K562 (cell line): ENCODE results near the gene E2F2. TPM values are rescaled to one million over a fixed set of nuclear protein-coding genes. Genes with fewer than 3 reads are reported as not detected.

Experiments used
- BACH1 ChIP-seq: fragments of 200-800 bp; sonication (Bioruptor generic); IDR thresholded peaks from 2 replicates; pipeline ENCODE4 v1.6.1; 2016; ENCODE audit warnings: missing genetic modification characterization, missing compliant biosample characterization
- BHLHE40 ChIP-seq: IDR thresholded peaks from 2 replicates; pipeline ENCODE4 v1.6.1; 2011; ENCODE audit warnings: low read length, improper control_type of control experiment
- CEBPB ChIP-seq: fragments of 450-650 bp; IDR thresholded peaks from 2 replicates; pipeline ENCODE4 v1.6.1; 2016; ENCODE audit warnings: missing genetic modification characterization, missing compliant biosample characterization
- CXXC5 ChIP-seq: fragments of 250-450 bp; sonication (Bioruptor Pico); IDR thresholded peaks from 2 replicates; pipeline ENCODE4 v1.8.0; 2022; ENCODE audit warnings: inconsistent platforms, mild to moderate bottlenecking, moderate library complexity
- DMBX1 ChIP-seq: fragments of 250-450 bp; sonication (Bioruptor Pico); IDR thresholded peaks from 2 replicates; pipeline ENCODE4 v1.8.0; 2022; ENCODE audit warnings: inconsistent platforms, mild to moderate bottlenecking, moderate library complexity, borderline replicate concordance
- EP300 ChIP-seq: IDR thresholded peaks from 2 replicates; pipeline ENCODE4 v1.6.1; 2012; ENCODE audit warnings: low read length, improper control_type of control experiment
- EZH2 ChIP-seq: IDR thresholded peaks from 2 replicates; pipeline ENCODE4 v1.6.1; 2012; ENCODE audit warnings: low read depth, mild to moderate bottlenecking, inconsistent platforms, low read length, borderline replicate concordance
- GTF2E2 ChIP-seq: fragments of 200-800 bp; sonication (Bioruptor generic); IDR thresholded peaks from 2 replicates; pipeline ENCODE4 v1.6.1; 2016; ENCODE audit warnings: missing genetic modification characterization, missing compliant biosample characterization
- HINFP ChIP-seq: fragments of 450-650 bp; conservative IDR thresholded peaks from 2 replicates; pipeline ENCODE4 v1.6.1; 2016; ENCODE audit warnings: missing genetic modification characterization, low read depth, mild to moderate bottlenecking, control low read depth, missing compliant biosample characterization
- HNRNPL ChIP-seq: fragments of 200-400 bp; formaldehyde crosslinking; IDR thresholded peaks from 2 replicates; pipeline ENCODE4 v1.6.1; 2017; ENCODE audit warnings: low read depth, mild to moderate bottlenecking, low read length
- JUND ChIP-seq, 2 experiments: IDR thresholded peaks; 2 replicates in 1 of 2; 3 replicates in 1 of 2; pipeline ENCODE4 v1.6.1; 2011; ENCODE audit warnings: borderline replicate concordance in 2 of 2, low read depth in 2 of 2, low read length in 2 of 2, improper control_type of control experiment in 1 of 2, missing biosample characterization in 1 of 2, missing genetic modification characterization in 1 of 2, missing genetic modification reagents in 1 of 2
- MCM3 ChIP-seq: fragments of 450-650 bp; IDR thresholded peaks from 2 replicates; pipeline ENCODE4 v1.6.1; 2016
- MTA3 ChIP-seq: fragments of 450-650 bp; formaldehyde crosslinking; IDR thresholded peaks from 2 replicates; pipeline ENCODE4 v1.6.1; 2017; ENCODE audit warnings: mild to moderate bottlenecking, borderline replicate concordance
- NR4A1 ChIP-seq, 2 experiments: fragments of 250-450 bp in 1 of 2; fragments of 450-650 bp in 1 of 2; sonication (Bioruptor Pico) in 1 of 2; IDR thresholded peaks; 2 replicates each; pipeline versions ENCODE4 v1.4.0 to v1.6.1; 2016 to 2020; ENCODE audit warnings: mild to moderate bottlenecking in 2 of 2, missing compliant biosample characterization in 1 of 2, missing genetic modification characterization in 1 of 2, moderate library complexity in 1 of 2
- POU5F1 ChIP-seq: fragments of 150-350 bp; IDR thresholded peaks from 2 replicates; pipeline ENCODE4 v1.6.1; 2014; ENCODE audit warnings: borderline replicate concordance, low read length, low read depth, mild to moderate bottlenecking; ENCODE audit not compliant: partially characterized antibody
- RFX5 ChIP-seq: IDR thresholded peaks from 2 replicates; pipeline ENCODE4 v1.6.1; 2011; ENCODE audit warnings: low read depth, mild to moderate bottlenecking, improper control_type of control experiment, low read length
- SP2 ChIP-seq: IDR thresholded peaks from 2 replicates; pipeline ENCODE4 v1.6.1; 2011; ENCODE audit warnings: mild to moderate bottlenecking, low read depth, low read length, moderate library complexity; ENCODE audit not compliant: poor library complexity, severe bottlenecking; ENCODE audit errors: extremely low read depth
- SREBF2 ChIP-seq: sonication (generic); formaldehyde crosslinking; IDR thresholded peaks from 2 replicates; pipeline ENCODE4 v1.4.0; 2020; ENCODE audit warnings: mild to moderate bottlenecking, missing genetic modification reagents
- TEAD4 ChIP-seq, 2 experiments: sonication (generic) in 1 of 2; formaldehyde crosslinking in 1 of 2; IDR thresholded peaks; 2 replicates each; pipeline versions ENCODE4 v1.6.1 to v1.8.0; 2012 to 2022; ENCODE audit warnings: borderline replicate concordance in 1 of 2, inconsistent platforms in 1 of 2, low read length in 1 of 2, mild to moderate bottlenecking in 1 of 2, missing genetic modification reagents in 1 of 2
- TGIF2 ChIP-seq: sonication (generic); formaldehyde crosslinking; IDR thresholded peaks from 2 replicates; pipeline ENCODE4 v1.8.1; 2022; ENCODE audit warnings: mild to moderate bottlenecking, missing genetic modification reagents, moderate library complexity
- ZFP30 ChIP-seq: fragments of 250-450 bp; sonication (Bioruptor Pico); IDR thresholded peaks from 2 replicates; pipeline ENCODE4 v1.8.0; 2022; ENCODE audit warnings: moderate library complexity, mild to moderate bottlenecking, inconsistent platforms, borderline replicate concordance
- ZNF586 ChIP-seq: fragments of 450-650 bp; formaldehyde crosslinking; conservative IDR thresholded peaks from 2 replicates; pipeline ENCODE4 v1.4.0; 2020; ENCODE audit warnings: mild to moderate bottlenecking, moderate library complexity
- ZNF644 ChIP-seq: fragments of 200-800 bp; sonication (Bioruptor generic); IDR thresholded peaks from 2 replicates; pipeline ENCODE4 v1.6.1; 2016; ENCODE audit warnings: low read depth, missing genetic modification characterization, missing compliant biosample characterization
- polyA plus RNA-seq, 8 experiments: library from polyadenylated mRNA; depleted of rRNA in 4 of 8; stranded (reverse) in 5 of 8; unstranded in 3 of 8; fragments of >200 nt; fragmentation: Nextera tagmentation in 2 of 8; fragmentation: Illumina TruSeq in 1 of 8; extraction: Ambion mirVana in 2 of 8; extraction: Trizol in 1 of 8; gene quantifications; 2 replicates each; pipeline versions ENCODE4 v1.2.1 to v1.2.3, GENCODE V29; 2011 to 2014; ENCODE audit warnings: inconsistent platforms in 1 of 8, missing spikeins in 1 of 8
- total RNA-seq, 7 experiments: library from RNA; depleted of rRNA in 6 of 7; stranded (reverse); fragments of >200 nt in 6 of 7; fragmentation: Illumina TruSeq in 2 of 7; extraction: Trizol in 2 of 7; gene quantifications; 2 replicates each; pipeline versions ENCODE4 v1.2.1 to v1.2.3, GENCODE V29; 2011 to 2021; ENCODE audit warnings: low replicate concordance in 1 of 7
- TF ChIP-seq, protein P1 (sequence below): fragments of 250-450 bp; sonication (Bioruptor Pico); IDR thresholded peaks from 2 replicates; pipeline ENCODE4 v1.4.0; 2020; ENCODE audit warnings: mild to moderate bottlenecking
- TF ChIP-seq, protein P2 (sequence below): sonication (generic); formaldehyde crosslinking; IDR thresholded peaks from 2 replicates; pipeline ENCODE4 v1.5.0; 2020; ENCODE audit warnings: missing genetic modification reagents

The E2F2 gene
- total and polyA plus RNA-seq, 9 of the 15 experiments (the other 6 are each of a cell fraction or from before 2014, with no cell fraction given): 3.1 to 25.3 (median 11.4) TPM

GRCh38 chr1:23567996-23568607, 37.1 kb upstream of the E2F2 start (continued):
- TF ChIP-seq HINFP (no peak), NR4A1 (CRISPR knock-in tag; IDR thresholded peaks at IDR 0.05) (no peak), NR4A1 (tag; IDR thresholded peaks at IDR 0.05) (no peak), ZFP30 (CRISPR knock-in tag) (no peak), TEAD4 (IDR thresholded peaks at IDR 0.05; ENCODE audit: low read length) (no peak), TEAD4 (CRISPR knock-in tag; IDR thresholded peaks at IDR 0.05; ENCODE audit: borderline replicate concordance) (no peak), TGIF2 (CRISPR knock-in tag) (no peak), BACH1 (tag) (no peak), SP2 (no peak), MCM3 (no peak), MTA3 (no peak), EZH2 (no peak), BHLHE40 (no peak), HNRNPL (no peak), POU5F1 (no peak), CXXC5 (CRISPR knock-in tag) (peak; percentile 73), GTF2E2 (tag) (peak; percentile 33; the same call in 1 of the 2 replicates), DMBX1 (CRISPR knock-in tag) (no peak), RFX5 (no peak), ZNF586 (CRISPR knock-in tag) (no peak), SREBF2 (CRISPR knock-in tag) (no peak), ZNF644 (tag) (no peak), EP300 (no peak), JUND (IDR thresholded peaks at IDR 0.05; ENCODE audit: borderline replicate concordance, low read depth, low read length) (no peak), JUND (tag; IDR thresholded peaks at IDR 0.05; ENCODE audit: borderline replicate concordance, low read depth, low read length) (no peak), CEBPB (tag) (no peak)
- TF ChIP-seq, protein P1, sequence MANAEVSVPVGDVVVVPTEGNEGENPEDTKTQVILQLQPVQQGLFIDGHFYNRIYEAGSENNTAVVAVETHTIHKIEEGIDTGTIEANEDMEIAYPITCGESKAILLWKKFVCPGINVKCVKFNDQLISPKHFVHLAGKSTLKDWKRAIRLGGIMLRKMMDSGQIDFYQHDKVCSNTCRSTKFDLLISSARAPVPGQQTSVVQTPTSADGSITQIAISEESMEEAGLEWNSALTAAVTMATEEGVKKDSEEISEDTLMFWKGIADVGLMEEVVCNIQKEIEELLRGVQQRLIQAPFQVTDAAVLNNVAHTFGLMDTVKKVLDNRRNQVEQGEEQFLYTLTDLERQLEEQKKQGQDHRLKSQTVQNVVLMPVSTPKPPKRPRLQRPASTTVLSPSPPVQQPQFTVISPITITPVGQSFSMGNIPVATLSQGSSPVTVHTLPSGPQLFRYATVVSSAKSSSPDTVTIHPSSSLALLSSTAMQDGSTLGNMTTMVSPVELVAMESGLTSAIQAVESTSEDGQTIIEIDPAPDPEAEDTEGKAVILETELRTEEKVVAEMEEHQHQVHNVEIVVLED (CRISPR knock-in tag): peak; percentile 31; the same call in 1 of the 2 replicates
- TF ChIP-seq, protein P2, sequence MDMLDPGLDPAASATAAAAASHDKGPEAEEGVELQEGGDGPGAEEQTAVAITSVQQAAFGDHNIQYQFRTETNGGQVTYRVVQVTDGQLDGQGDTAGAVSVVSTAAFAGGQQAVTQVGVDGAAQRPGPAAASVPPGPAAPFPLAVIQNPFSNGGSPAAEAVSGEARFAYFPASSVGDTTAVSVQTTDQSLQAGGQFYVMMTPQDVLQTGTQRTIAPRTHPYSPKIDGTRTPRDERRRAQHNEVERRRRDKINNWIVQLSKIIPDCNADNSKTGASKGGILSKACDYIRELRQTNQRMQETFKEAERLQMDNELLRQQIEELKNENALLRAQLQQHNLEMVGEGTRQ (CRISPR knock-in tag): no peak
